GM19395 (cell line): ENCODE results near the gene IL5.
"Not testable (repeated sequence)": the region's sequence is repeated elsewhere in the genome, so short reads cannot be mapped to it uniquely, and the experiment has no call there.

Experiments
- ATAC-seq: cut with Tn5 transposase; IDR thresholded peaks from one replicate; pipeline ENCODE4 v1.9.1; 2021; ENCODE audit warnings: mild to moderate bottlenecking, moderate library complexity; ENCODE audit not compliant: unreplicated experiment

IL5 gene

DNA sequence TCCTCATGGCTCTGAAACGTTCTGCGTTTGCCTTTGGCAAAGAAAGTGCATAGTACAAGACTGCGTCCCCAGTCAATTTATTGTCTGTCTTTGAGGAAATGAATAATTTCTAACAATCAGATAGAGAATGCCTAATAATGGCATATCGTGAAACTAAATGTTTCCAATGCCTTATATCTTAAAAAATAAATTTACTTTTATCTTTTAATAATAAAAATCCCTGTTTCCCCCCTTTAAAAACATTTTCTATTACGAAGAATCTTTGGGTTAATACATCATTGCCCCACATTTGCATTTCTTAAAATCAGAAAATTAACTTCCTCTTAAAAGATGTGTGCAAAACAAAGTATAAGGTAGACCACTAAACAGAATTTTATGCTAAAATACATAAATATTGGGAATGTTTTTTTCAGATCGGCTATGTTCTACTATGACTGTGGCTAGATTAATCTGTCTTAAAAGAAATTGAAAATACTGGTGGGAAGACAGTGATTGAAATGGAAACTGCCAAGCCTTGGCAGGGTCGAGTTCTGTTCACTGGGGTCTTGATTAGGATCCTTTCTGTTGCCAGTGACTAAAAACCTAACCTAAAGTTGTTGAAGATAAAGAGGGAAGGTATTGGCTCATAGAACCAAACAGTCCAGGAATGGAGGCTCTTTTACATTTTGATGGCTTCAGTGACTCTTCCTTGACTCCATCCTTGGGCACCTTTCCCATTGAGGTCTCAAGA is at the start of gene IL5:
Gene IL5 (minus strand): TSS at position 51 of the 730 bp plus-strand sequence. CDS start 44 bp downstream, at position 7.
- ATAC-seq = no peak

DNA sequence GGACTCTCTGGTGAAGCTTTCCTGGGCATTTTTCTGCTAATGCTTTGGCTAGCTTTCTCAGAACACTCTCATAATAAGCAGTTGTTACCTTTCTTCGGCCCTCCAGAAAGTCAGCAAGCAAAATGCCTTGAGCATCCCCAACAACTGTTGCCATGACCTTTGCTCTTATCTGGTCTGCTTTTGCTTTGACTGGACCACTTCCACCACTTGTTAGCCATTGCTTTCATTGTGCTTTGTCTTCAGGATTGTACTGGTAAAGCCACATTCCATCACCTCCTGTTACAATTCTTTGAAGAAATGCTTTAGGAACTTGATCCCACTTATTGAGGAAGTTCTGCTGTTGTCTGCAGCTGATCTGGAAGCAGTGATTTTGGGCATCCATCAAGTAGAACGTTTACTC is 49.2 kb upstream of the IL5 start:
- ATAC-seq = no peak

DNA sequence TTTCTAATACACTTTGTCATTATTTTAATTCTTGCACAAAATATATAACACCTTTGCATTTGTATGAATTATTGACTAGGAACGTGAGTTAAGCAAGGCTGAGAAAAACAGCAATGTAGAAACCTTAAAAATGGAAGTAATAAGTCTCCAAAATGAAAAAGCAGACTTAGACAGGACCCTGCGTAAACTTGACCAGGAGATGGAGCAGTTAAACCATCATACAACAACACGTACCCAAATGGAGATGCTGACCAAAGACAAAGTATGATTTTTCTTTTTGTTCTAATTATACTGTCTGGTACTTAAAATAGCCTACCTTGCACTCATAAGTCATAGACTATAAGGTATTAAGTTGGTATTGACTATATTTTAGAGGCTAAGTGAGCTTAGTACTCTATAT is 47.8 kb upstream of the IL5 start:
- no peak for ATAC-seq

DNA sequence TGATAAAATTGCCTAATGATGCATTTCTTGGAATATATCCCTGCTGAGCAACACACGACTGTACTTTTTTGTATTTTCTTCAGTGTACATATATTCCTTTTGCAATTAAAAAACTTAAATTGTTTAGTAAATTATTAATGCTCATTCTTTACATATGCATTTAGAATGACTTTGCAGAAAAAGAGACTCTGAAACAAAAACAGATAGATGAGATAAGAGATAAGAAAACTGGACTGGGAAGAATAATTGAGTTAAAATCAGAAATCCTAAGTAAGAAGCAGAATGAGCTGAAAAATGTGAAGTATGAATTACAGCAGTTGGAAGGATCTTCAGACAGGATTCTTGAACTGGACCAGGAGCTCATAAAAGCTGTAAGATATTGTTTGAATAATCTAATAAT is 46.1 kb upstream of the IL5 start:
- no peak for ATAC-seq

DNA sequence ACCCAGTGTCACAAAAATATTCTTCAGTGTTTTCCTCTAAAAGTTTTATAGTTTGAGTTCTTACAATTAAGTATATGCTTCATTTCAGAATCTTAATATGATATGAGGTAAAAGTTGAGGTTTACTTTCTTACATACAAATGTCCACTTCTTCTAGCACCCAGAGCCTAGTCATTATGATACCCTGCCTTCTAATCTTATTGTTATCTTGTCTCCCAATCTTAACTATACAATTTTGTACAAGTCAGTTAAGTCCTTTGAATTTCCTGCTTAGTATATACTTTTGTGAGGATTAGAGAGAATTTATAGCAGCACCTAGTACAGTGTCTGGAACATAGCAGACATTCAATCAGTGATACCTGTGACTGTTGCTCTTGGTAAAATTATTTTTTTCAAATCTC is 42.7 kb upstream of the IL5 start:
- ATAC-seq = no peak

DNA sequence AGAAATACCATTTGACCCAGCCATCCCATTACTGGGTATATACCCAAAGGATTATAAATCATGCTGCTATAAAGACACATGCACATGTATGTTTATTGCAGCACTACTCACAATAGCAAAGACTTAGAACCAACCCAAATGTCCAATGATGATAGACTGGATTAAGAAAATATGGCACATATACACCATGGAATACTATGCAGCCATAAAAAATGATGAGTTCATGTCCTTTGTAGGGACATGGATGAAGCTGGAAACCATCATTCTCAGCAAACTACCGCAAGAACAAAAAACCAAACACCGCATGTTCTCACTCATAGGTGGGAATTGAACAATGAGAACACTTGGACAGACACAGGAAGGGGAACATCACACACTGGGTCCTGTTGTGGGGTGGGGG is 41.2 kb upstream of the IL5 start:
- not testable (repeated sequence) for ATAC-seq

- no peak for ATAC-seq
Measured at GRCh38 chr5:132576123-132576522, 32.8 kb upstream of the IL5 start.

DNA sequence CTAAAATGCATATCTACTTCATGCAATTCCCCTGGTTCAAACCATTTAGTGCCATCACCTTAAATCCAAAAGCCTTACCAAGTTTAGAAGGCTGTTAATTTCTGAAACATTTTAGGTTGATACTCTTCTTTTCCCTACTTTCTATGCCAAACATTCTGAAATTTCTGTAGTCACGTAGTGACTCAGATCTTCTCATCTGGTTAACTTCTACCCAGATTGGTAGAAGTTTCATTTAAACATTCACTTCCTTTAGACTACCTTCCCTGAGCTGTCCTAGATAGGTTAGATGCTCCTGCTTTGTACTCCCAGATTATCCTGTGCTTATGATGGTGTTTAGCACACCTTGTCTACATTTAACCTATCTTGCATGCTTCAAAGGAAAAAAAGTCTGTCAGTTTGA is 23.3 kb upstream of the IL5 start:
- no peak for ATAC-seq

DNA sequence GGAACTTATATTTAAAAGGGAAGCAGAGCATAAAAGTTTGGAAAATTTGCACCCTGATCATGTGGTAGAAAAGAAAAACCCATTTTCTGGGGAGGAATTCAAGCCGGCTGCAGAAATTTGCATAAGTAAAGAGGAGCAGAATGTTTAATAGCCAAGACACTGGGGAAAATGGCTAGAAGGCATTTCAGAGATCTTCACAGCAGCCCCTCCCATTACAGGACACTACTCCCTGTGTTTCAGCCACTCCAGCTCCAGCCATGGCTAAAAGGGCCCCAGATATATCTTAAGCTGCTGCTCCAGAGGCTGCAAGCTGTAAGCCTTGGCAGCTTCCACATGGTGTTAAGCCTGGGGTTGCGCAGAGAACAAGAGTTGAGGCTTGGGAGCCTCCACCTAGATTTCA is 21.2 kb upstream of the IL5 start:
- ATAC-seq = not testable (repeated sequence)

DNA sequence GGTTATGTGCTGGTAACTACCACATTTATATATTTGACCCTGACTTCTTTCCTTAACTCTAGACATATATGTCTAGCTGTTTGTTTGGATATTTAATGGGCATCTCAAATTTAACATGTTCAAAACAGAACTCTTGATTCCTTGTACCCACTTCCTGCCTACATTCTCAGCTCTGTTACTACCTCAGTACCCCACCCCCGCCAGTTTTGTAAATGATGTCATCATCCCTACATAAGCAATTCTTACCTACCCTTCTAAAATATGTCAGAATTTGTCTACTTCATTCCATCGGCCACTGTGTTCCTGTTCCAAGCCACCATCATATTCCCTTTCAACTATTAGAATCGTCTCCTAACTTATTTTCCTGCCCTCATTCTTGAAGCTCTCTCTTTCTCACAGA is 18.3 kb upstream of the IL5 start:
- no peak for ATAC-seq

GRCh38 chr5:132559383-132560060 is 16.2 kb upstream of the IL5 start:
- no peak for ATAC-seq

GRCh38 chr5:132557478-132558172 is 14.3 kb upstream of the IL5 start:
- ATAC-seq = peak; percentile 57

DNA sequence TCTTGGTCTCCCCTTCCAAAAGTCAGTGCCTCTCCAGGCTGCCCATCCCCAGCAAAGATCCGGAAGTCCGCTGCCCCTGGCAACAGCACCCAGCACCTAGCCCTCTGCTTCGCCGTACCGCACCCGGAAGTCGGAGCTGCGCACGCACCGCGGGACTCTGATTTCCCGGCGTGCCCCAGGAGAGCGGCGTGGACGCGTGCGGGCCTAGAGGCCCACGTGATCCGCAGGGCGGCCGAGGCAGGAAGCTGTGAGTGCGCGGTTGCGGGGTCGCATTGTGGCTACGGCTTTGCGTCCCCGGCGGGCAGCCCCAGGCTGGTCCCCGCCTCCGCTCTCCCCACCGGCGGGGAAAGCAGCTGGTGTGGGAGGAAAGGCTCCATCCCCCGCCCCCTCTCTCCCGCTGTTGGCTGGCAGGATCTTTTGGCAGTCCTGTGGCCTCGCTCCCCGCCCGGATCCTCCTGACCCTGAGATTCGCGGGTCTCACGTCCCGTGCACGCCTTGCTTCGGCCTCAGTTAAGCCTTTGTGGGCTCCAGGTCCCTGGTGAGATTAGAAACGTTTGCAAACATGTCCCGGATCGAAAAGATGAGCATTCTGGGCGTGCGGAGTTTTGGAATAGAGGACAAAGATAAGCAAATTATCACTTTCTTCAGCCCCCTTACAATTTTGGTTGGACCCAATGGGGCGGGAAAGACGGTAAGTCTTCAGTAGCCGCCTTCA is 13.6 kb upstream of the IL5 start, which contains the start of gene RAD50:
Gene RAD50 (plus strand): TSS at position 215 of the 715 bp plus-strand sequence. CDS start 348 bp downstream, at position 563.
- ATAC-seq = peak; percentile 92

GRCh38 chr5:132556153-132556762 is 12.9 kb upstream of the IL5 start:
- no peak for ATAC-seq

- no peak for ATAC-seq
Measured at GRCh38 chr5:132549576-132549975, 6.3 kb upstream of the IL5 start.

DNA sequence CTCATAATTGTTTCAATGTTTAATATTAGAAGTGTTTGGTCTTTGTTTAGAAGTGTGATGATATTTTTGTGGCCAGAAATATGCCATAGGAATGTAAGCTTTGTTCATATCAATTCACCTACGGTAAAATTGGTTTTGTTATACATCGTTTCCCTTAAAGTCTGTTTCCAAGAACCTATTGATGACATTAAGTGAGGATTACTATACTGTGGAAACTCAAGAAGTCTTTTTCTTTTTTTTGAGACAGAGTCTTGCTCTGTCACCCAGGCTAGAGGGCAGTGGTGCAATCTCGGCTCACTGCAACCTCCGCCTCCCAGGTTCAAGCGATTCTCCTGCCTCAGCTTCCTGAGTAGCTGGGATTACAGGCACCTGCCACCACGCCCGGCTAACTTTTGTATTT is 5.5 kb upstream of the IL5 start:
- ATAC-seq = not testable (repeated sequence)

GRCh38 chr5:132547269-132547668 is 3.9 kb upstream of the IL5 start:
- no peak for ATAC-seq

DNA sequence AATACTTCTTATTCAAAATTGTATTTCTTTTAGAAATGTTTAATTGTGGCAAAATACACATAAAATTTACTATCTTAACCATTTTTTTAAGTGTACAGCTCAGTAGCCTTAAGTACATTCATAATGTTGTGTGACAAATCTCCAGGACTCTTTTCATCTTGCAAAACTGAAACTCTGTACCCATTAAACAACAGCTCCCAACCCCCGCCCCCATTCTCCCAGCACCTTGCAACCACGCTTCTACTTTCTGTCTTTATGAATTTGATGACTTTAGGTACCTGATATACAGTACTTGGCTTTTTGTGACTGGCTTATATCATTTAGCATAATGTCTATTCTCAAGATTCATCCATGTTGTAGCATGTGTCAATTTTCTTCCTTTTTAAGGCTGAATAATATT is 2.8 kb upstream of the IL5 start:
- no peak for ATAC-seq

DNA sequence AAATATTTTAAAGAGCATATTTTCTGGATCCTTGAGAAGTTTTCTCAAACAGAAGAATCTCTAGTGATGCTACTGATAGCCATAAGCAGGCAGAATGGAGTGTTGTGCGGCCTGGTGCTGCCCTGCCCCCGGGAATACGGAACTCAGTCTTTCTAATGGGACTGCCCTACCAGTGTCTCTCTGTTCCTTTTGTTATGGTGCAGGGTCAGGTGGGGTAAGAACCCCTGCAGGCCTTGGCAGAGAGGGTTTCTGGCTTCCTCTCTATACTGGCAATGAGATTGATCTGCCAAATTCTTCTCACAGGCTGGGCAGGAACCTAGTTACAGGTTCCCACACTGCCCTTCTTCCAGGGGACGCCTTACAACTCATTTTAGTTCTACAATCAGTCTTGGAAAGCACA is 2.6 kb downstream of the IL5 start:
- no peak for ATAC-seq

DNA sequence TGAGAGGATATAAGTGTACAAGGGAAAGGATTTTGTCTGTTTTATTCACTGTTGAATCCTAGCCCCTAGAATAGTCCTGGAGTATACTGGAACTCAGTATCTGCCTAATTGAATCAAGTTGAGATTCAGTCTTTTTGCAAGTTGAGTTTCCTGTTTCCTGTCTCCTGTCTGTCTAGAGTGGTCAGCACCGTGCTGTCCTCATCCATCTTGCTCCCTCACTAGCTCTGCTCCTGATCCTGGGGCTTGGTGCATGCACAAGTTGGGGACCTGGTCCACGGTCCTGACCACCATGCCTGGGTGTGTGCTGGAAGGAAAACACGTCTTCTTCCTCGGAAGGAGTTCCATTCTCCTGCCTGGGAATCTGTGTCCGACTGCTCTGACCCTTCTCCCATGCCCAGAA is 3.2 kb downstream of the IL5 start:
- no peak for ATAC-seq

- no peak for ATAC-seq
Measured at GRCh38 chr5:132539716-132540115, 3.6 kb downstream of the IL5 start.
